H1 (cell line): ENCODE measurements around the gene CUX1. TPM values are rescaled to one million over a fixed set of nuclear protein-coding genes. Genes with fewer than 3 reads are reported as not detected.

Experiments used
- BACH1 ChIP-seq: IDR thresholded peaks from 2 replicates; pipeline ENCODE4 v1.6.1; 2012; ENCODE audit warnings: low read length, improper control_type of control experiment
- BRCA1 ChIP-seq: IDR thresholded peaks from 2 replicates; pipeline ENCODE4 v1.6.1; 2012; ENCODE audit warnings: low read depth, low read length, improper control_type of control experiment
- HDAC2 ChIP-seq, 2 experiments: fragments of 300-600 bp in 1 of 2; sonication (generic) in 1 of 2; IDR thresholded peaks; 2 replicates each; pipeline ENCODE4 v1.6.1; 2011 to 2012; ENCODE audit warnings: low read depth in 2 of 2, low read length in 2 of 2, mild to moderate bottlenecking in 2 of 2, moderate library complexity in 2 of 2, borderline replicate concordance in 1 of 2, inconsistent platforms in 1 of 2
- RNF2 ChIP-seq: fragments of 200-900, 300-1000 bp; sonication (generic); IDR thresholded peaks from 2 replicates; pipeline ENCODE4 v1.7.1; 2016; ENCODE audit warnings: borderline replicate concordance, low read depth, mild to moderate bottlenecking, antibody characterized with exemption, low read length; ENCODE audit not compliant: poor library complexity, severe bottlenecking; ENCODE audit errors: missing control alignments
- SP2 ChIP-seq: IDR thresholded peaks from 2 replicates; pipeline ENCODE4 v1.6.1; 2012; ENCODE audit warnings: mild to moderate bottlenecking, low read length, inconsistent platforms
- TAF7 ChIP-seq: optimal IDR thresholded peaks from 2 replicates; pipeline ENCODE3; 2011; ENCODE audit warnings: low read depth, mild to moderate bottlenecking, inconsistent platforms, low read length, moderate library complexity, borderline replicate concordance
- polyA plus RNA-seq, 7 experiments: library from polyadenylated mRNA; depleted of rRNA in 3 of 7; stranded (reverse) in 5 of 7; unstranded in 2 of 7; fragments of >200 nt in 5 of 7; fragments of 200-250 nt in 2 of 7; gene quantifications; 1 replicate in 5 of 7; 2 replicates in 1 of 7; 4 replicates in 1 of 7; pipeline versions ENCODE4 v1.2.1 to v1.2.3, GENCODE V29; 2011 to 2013; ENCODE audit warnings: missing spikeins in 2 of 7, mixed read lengths in 2 of 7
- total RNA-seq: library from RNA; stranded (reverse); fragmentation: NEBNext Ultra II Directional; extraction: Animal tissue kit (Norgen Biotek cat#: 25700); gene quantifications from 2 replicates; pipeline ENCODE4 v1.2.1, GENCODE V29; 2021

CUX1 gene
- total and polyA plus RNA-seq, 2 of the 8 experiments (the other 6 are each of a cell fraction or from before 2014, with no cell fraction given) = 21.6 to 65.9 TPM

GRCh38 chr7:102049765-102050164 is 232.3 kb downstream of the CUX1 start (continued):
- TF ChIP-seq SP2 (no peak), BRCA1 (no peak), TAF7 (no peak), HDAC2 (IDR thresholded peaks at IDR 0.05; ENCODE audit: borderline replicate concordance in 1 of 2, low read depth in 2 of 2, low read length in 2 of 2) (no peak), RNF2 (no peak), BACH1 (no peak)
